Stomach (tissue), 4 donors: ENCODE results near the gene SLC6A5.

Experiments
- POLR2AphosphoS5 ChIP-seq, 3 donors: sonication (generic); formaldehyde crosslinking; IDR thresholded peaks; one replicate each; pipeline ENCODE4 v1.6.1; 2016; ENCODE audit warnings: antibody characterized with exemption in 3 of 3
- TF ChIP-seq, protein P1 (sequence below), 7 experiments: fragments of 450-650 bp in 4 of 7; fragments of 200-600 bp in 3 of 7; sonication (generic) in 3 of 7; IDR thresholded peaks; one replicate each; pipeline ENCODE4 v1.5.1; 2016 to 2019; ENCODE audit warnings: antibody characterized with exemption in 7 of 7, control low read depth in 2 of 7, mild to moderate bottlenecking in 1 of 7

DNA sequence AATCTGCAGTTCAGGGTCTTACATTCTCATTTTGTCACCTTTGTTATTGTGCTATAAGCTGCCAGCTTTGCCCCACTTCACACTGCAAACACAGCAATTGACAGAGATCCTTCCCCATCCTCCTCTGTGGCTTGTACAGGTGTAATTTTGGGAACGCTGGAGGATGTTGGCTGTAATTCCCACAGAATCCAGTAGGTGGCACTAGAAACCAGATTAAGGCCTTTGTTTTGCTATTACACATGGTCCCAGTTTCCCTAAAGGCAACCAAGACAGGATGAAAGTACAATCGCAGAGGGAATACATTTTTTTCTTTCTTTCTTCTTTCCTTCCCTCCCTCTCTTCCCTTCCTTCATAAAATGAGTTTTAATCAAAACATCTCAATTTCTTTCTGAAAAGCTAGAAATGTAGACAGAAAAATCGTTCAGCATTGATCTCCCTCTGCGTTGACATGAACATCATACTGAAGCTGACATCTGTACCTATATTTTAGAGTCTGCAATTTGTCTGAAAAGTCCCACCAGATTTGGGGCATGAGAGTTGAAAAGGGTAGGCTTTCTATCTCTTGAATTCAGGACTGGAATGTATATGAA is 48.7 kb downstream of the SLC6A5 start:
- no peak for TF ChIP-seq POLR2AphosphoS5 (IDR thresholded peaks at IDR 0.05)
- TF ChIP-seq, protein P1, sequence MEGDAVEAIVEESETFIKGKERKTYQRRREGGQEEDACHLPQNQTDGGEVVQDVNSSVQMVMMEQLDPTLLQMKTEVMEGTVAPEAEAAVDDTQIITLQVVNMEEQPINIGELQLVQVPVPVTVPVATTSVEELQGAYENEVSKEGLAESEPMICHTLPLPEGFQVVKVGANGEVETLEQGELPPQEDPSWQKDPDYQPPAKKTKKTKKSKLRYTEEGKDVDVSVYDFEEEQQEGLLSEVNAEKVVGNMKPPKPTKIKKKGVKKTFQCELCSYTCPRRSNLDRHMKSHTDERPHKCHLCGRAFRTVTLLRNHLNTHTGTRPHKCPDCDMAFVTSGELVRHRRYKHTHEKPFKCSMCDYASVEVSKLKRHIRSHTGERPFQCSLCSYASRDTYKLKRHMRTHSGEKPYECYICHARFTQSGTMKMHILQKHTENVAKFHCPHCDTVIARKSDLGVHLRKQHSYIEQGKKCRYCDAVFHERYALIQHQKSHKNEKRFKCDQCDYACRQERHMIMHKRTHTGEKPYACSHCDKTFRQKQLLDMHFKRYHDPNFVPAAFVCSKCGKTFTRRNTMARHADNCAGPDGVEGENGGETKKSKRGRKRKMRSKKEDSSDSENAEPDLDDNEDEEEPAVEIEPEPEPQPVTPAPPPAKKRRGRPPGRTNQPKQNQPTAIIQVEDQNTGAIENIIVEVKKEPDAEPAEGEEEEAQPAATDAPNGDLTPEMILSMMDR (IDR thresholded peaks at IDR 0.05) = peak in 5 of 7 experiments; percentile 77 to 93 (median 85)
